Astrocyte (in vitro differentiated cells and primary cell): ENCODE results near the gene TMEM200B. TPM values are rescaled to one million over a fixed set of nuclear protein-coding genes. Genes with fewer than 3 reads are reported as not detected.
"Not testable (repeated sequence)": the region's sequence is repeated elsewhere in the genome, so short reads cannot be mapped to it uniquely, and the experiment has no call there.

ENCODE experiments used
- DNase-seq: peaks from one replicate; pipeline ENCODE4 v3.0.0-alpha.2; 2010; ENCODE audit warnings: low read depth
- FAIRE-seq: peaks from 2 replicates; lab custom pipeline; 2011; peaks lifted over from hg19 to GRCh38; lab: Jason Lieb, UNC
- H2AFZ ChIP-seq: 2 replicates; pipeline ENCODE4 v1.6.0; 2012; ENCODE audit warnings: low read depth, low read length, inconsistent platforms
- H3K27ac ChIP-seq: 2 replicates; pipeline ENCODE4 v1.5.1; 2011; ENCODE audit warnings: low read depth, low read length, inconsistent platforms
- H3K27me3 ChIP-seq: 2 replicates; pipeline ENCODE4 v1.6.0; 2011; ENCODE audit warnings: low read length, inconsistent platforms; ENCODE audit not compliant: insufficient read depth
- H3K36me3 ChIP-seq: 2 replicates; pipeline ENCODE4 v1.5.1; 2011; ENCODE audit warnings: low read length, inconsistent platforms; ENCODE audit not compliant: insufficient read depth
- H3K4me1 ChIP-seq: 2 replicates; pipeline ENCODE4 v1.5.1; 2011; ENCODE audit warnings: low read length, inconsistent platforms; ENCODE audit not compliant: insufficient read depth
- H3K4me2 ChIP-seq: 2 replicates; pipeline ENCODE4 v1.6.0; 2012; ENCODE audit warnings: low read length, inconsistent platforms
- H3K4me3 ChIP-seq: 2 replicates; pipeline ENCODE4 v1.5.1; 2011; ENCODE audit warnings: low read depth, mild to moderate bottlenecking, low read length, inconsistent platforms; ENCODE audit not compliant: insufficient read depth
- H3K79me2 ChIP-seq: 2 replicates; pipeline ENCODE4 v1.6.0; 2012; ENCODE audit warnings: mild to moderate bottlenecking, low read length, inconsistent platforms; ENCODE audit not compliant: insufficient read depth
- H3K9ac ChIP-seq: 2 replicates; pipeline ENCODE4 v1.6.0; 2012; ENCODE audit warnings: mild to moderate bottlenecking, low read length, inconsistent platforms
- H3K9me3 ChIP-seq: 2 replicates; pipeline ENCODE4 v1.5.1; 2012; ENCODE audit warnings: low read depth, mild to moderate bottlenecking, low read length, inconsistent platforms; ENCODE audit not compliant: insufficient read depth
- H4K20me1 ChIP-seq: 2 replicates; pipeline ENCODE4 v1.6.0; 2012; ENCODE audit warnings: low read length, inconsistent platforms; ENCODE audit not compliant: insufficient read depth
- H3K27ac Mint-ChIP-seq: one replicate; pipeline ENCODE4 v1.8.0; 2021; ENCODE audit warnings: mild to moderate bottlenecking, mixed read lengths; ENCODE audit not compliant: unreplicated experiment
- H3K27me3 Mint-ChIP-seq: one replicate; pipeline ENCODE4 v1.8.0; 2021; ENCODE audit warnings: low read depth, mixed read lengths; ENCODE audit not compliant: unreplicated experiment
- H3K36me3 Mint-ChIP-seq: one replicate; pipeline ENCODE4 v1.8.0; 2021; ENCODE audit warnings: low read depth, mixed read lengths; ENCODE audit not compliant: unreplicated experiment
- H3K4me1 Mint-ChIP-seq: one replicate; pipeline ENCODE4 v1.8.0; 2021; ENCODE audit warnings: low read depth, mixed read lengths; ENCODE audit not compliant: unreplicated experiment
- H3K4me3 Mint-ChIP-seq: one replicate; pipeline ENCODE4 v1.8.0; 2021; ENCODE audit warnings: mild to moderate bottlenecking, moderate library complexity, mixed read lengths; ENCODE audit not compliant: unreplicated experiment
- H3K9me3 Mint-ChIP-seq: one replicate; pipeline ENCODE4 v1.8.0; 2021; ENCODE audit warnings: mild to moderate bottlenecking, mixed read lengths; ENCODE audit not compliant: unreplicated experiment
- CTCF ChIP-seq: IDR thresholded peaks from 2 replicates; pipeline ENCODE4 v1.5.1; 2011; ENCODE audit warnings: low read depth, mild to moderate bottlenecking, inconsistent platforms, low read length, moderate library complexity; ENCODE audit not compliant: insufficient read depth
- EZH2 ChIP-seq: IDR thresholded peaks from 2 replicates; pipeline ENCODE4 v1.6.1; 2012; ENCODE audit warnings: mild to moderate bottlenecking, low read length, inconsistent platforms; ENCODE audit not compliant: insufficient read depth
- total RNA-seq: library from RNA; stranded (reverse); gene quantifications from 2 replicates; pipeline ENCODE4 v1.2.1, GENCODE V29; 2021

Gene TMEM200B
- total RNA-seq, 1 donor from 2014 or later, result 3.6 TPM

GRCh38 chr1:29096231-29096886 is 27.3 kb downstream of the TMEM200B start:
- no peak for DNase-seq
- Mint-ChIP-seq H3K27me3 (no peaks in the 10 kb centered on the region), H3K4me3 (no peak overlapping the region), H3K27ac (no peak overlapping the region), H3K4me1 (no peaks in the 10 kb centered on the region), H3K9me3 (no peaks in the 10 kb centered on the region), H3K36me3 (peaks cover 10% of the 10 kb centered on the region)
- Histone ChIP-seq H3K27ac (no peak overlapping the region), H2AFZ (no peak overlapping the region), H3K27me3 (no peaks in the 10 kb centered on the region), H4K20me1 (no peaks in the 10 kb centered on the region), H3K4me1 (no peaks in the 10 kb centered on the region), H3K36me3 (no peaks in the 10 kb centered on the region), H3K9ac (no peak overlapping the region), H3K4me3 (no peak overlapping the region), H3K4me2 (no peak overlapping the region), H3K9me3 (no peaks in the 10 kb centered on the region), H3K79me2 (no peaks in the 10 kb centered on the region)
- FAIRE-seq, result no peak
- TF ChIP-seq EZH2, result no peak
- TF ChIP-seq CTCF, result no peak

GRCh38 chr1:29094954-29095353 is 28.7 kb downstream of the TMEM200B start:
- no peak overlapping the region for H3K4me2 ChIP-seq
- no peak for TF ChIP-seq CTCF
- TF ChIP-seq EZH2, result no peak
- H3K27me3 ChIP-seq, result no peaks in the 10 kb centered on the region
- H3K4me1 ChIP-seq, result no peaks in the 10 kb centered on the region
- Mint-ChIP-seq H3K9me3 (no peaks in the 10 kb centered on the region), H3K27ac (no peak overlapping the region), H3K4me1 (no peaks in the 10 kb centered on the region), H3K27me3 (no peaks in the 10 kb centered on the region), H3K4me3 (no peak overlapping the region), H3K36me3 (peaks cover 10% of the 10 kb centered on the region)
- H3K9ac ChIP-seq, result no peak overlapping the region
- no peak for DNase-seq
- H3K27ac ChIP-seq, result no peak overlapping the region
- H3K36me3 ChIP-seq, result no peaks in the 10 kb centered on the region
- H3K9me3 ChIP-seq, result no peaks in the 10 kb centered on the region
- no peak overlapping the region for H2AFZ ChIP-seq
- no peaks in the 10 kb centered on the region for H4K20me1 ChIP-seq
- no peak for FAIRE-seq
- H3K79me2 ChIP-seq, result no peaks in the 10 kb centered on the region
- H3K4me3 ChIP-seq, result no peak overlapping the region

GRCh38 chr1:29094433-29094832 is 29.3 kb downstream of the TMEM200B start:
- Histone ChIP-seq H3K27me3 (no peaks in the 10 kb centered on the region), H2AFZ (no peak overlapping the region), H3K36me3 (no peaks in the 10 kb centered on the region), H4K20me1 (no peaks in the 10 kb centered on the region), H3K4me3 (no peak overlapping the region), H3K4me1 (no peaks in the 10 kb centered on the region), H3K27ac (no peak overlapping the region), H3K79me2 (no peaks in the 10 kb centered on the region), H3K4me2 (no peak overlapping the region), H3K9me3 (no peaks in the 10 kb centered on the region), H3K9ac (no peak overlapping the region)
- no peaks in the 10 kb centered on the region for H3K4me1 Mint-ChIP-seq
- H3K4me3 Mint-ChIP-seq, result no peak overlapping the region
- H3K9me3 Mint-ChIP-seq, result no peaks in the 10 kb centered on the region
- peaks cover 6% of the 10 kb centered on the region for H3K36me3 Mint-ChIP-seq
- H3K27me3 Mint-ChIP-seq, result no peaks in the 10 kb centered on the region
- FAIRE-seq, result no peak
- no peak overlapping the region for H3K27ac Mint-ChIP-seq
- no peak for TF ChIP-seq EZH2
- TF ChIP-seq CTCF, result no peak
- DNase-seq, result no peak

- DNase-seq, H3K9me3 Mint-ChIP-seq, FAIRE-seq, H3K4me3 Mint-ChIP-seq, H3K27ac Mint-ChIP-seq, H3K27ac ChIP-seq, H3K4me3 ChIP-seq, H3K4me2 ChIP-seq, H2AFZ ChIP-seq, H3K4me1 ChIP-seq, H3K4me1 Mint-ChIP-seq, H3K9me3 ChIP-seq, H3K36me3 Mint-ChIP-seq, H3K36me3 ChIP-seq, H3K27me3 ChIP-seq, H3K79me2 ChIP-seq, H4K20me1 ChIP-seq, H3K27me3 Mint-ChIP-seq, H3K9ac ChIP-seq: not testable (repeated sequence)
These were observed 31.0 kb downstream of the TMEM200B start for GRCh38 chr1:29092704-29093103.
